Measurements from ENCODE around the gene SH3BP4. TPM values are rescaled to one million over a fixed set of nuclear protein-coding genes. Genes with fewer than 3 reads are reported as not detected.

SH3BP4 gene
- total and polyA plus RNA-seq, 2 of the 8 experiments (the other 6 are each of a cell fraction or from before 2014, with no cell fraction given): 28.3 to 35.4 TPM

DNA sequence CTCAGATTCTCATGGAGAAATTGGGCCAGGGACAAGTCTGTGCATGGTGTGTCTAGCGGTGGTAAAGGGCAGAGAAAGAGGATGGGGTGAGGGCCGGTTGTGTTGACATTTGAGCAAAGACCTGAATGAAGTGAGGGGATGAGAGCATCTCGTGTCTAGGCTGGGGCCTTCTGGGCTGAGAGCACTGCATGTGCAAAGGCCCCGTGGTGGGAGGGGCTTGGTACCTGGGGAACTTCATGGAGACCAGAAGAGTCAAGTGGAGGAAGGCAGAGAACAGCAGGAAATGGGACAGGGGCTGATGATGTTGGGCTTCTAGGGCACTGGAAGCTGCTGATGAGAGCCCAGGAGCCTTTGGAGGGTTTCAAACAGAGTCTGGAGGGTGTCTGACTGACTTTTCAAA lies 76.8 kb downstream of the SH3BP4 start (continued):
- TF ChIP-seq HDAC2 (IDR thresholded peaks at IDR 0.05; ENCODE audit: borderline replicate concordance in 1 of 2, low read depth in 2 of 2, low read length in 2 of 2) (no peak), RAD21 (IDR thresholded peaks at IDR 0.05 in 1 of 2, conservative IDR thresholded peaks at IDR 0.05 in 1 of 2; ENCODE audit: low read depth in 2 of 2, low read length in 2 of 2) (no peak), ZNF274 (IDR thresholded peaks at IDR 0.05; ENCODE audit: borderline replicate concordance, extremely low read depth, low read length) (no peak), CREB1 (IDR thresholded peaks at IDR 0.05) (no peak), CHD1 (IDR thresholded peaks at IDR 0.05; ENCODE audit: low read depth, low read length) (no peak), TEAD4 (IDR thresholded peaks at IDR 0.05; ENCODE audit: low read depth, low read length) (no peak), JUND (IDR thresholded peaks at IDR 0.05; ENCODE audit: low read length) (no peak)
- TF ChIP-seq, protein P1, sequence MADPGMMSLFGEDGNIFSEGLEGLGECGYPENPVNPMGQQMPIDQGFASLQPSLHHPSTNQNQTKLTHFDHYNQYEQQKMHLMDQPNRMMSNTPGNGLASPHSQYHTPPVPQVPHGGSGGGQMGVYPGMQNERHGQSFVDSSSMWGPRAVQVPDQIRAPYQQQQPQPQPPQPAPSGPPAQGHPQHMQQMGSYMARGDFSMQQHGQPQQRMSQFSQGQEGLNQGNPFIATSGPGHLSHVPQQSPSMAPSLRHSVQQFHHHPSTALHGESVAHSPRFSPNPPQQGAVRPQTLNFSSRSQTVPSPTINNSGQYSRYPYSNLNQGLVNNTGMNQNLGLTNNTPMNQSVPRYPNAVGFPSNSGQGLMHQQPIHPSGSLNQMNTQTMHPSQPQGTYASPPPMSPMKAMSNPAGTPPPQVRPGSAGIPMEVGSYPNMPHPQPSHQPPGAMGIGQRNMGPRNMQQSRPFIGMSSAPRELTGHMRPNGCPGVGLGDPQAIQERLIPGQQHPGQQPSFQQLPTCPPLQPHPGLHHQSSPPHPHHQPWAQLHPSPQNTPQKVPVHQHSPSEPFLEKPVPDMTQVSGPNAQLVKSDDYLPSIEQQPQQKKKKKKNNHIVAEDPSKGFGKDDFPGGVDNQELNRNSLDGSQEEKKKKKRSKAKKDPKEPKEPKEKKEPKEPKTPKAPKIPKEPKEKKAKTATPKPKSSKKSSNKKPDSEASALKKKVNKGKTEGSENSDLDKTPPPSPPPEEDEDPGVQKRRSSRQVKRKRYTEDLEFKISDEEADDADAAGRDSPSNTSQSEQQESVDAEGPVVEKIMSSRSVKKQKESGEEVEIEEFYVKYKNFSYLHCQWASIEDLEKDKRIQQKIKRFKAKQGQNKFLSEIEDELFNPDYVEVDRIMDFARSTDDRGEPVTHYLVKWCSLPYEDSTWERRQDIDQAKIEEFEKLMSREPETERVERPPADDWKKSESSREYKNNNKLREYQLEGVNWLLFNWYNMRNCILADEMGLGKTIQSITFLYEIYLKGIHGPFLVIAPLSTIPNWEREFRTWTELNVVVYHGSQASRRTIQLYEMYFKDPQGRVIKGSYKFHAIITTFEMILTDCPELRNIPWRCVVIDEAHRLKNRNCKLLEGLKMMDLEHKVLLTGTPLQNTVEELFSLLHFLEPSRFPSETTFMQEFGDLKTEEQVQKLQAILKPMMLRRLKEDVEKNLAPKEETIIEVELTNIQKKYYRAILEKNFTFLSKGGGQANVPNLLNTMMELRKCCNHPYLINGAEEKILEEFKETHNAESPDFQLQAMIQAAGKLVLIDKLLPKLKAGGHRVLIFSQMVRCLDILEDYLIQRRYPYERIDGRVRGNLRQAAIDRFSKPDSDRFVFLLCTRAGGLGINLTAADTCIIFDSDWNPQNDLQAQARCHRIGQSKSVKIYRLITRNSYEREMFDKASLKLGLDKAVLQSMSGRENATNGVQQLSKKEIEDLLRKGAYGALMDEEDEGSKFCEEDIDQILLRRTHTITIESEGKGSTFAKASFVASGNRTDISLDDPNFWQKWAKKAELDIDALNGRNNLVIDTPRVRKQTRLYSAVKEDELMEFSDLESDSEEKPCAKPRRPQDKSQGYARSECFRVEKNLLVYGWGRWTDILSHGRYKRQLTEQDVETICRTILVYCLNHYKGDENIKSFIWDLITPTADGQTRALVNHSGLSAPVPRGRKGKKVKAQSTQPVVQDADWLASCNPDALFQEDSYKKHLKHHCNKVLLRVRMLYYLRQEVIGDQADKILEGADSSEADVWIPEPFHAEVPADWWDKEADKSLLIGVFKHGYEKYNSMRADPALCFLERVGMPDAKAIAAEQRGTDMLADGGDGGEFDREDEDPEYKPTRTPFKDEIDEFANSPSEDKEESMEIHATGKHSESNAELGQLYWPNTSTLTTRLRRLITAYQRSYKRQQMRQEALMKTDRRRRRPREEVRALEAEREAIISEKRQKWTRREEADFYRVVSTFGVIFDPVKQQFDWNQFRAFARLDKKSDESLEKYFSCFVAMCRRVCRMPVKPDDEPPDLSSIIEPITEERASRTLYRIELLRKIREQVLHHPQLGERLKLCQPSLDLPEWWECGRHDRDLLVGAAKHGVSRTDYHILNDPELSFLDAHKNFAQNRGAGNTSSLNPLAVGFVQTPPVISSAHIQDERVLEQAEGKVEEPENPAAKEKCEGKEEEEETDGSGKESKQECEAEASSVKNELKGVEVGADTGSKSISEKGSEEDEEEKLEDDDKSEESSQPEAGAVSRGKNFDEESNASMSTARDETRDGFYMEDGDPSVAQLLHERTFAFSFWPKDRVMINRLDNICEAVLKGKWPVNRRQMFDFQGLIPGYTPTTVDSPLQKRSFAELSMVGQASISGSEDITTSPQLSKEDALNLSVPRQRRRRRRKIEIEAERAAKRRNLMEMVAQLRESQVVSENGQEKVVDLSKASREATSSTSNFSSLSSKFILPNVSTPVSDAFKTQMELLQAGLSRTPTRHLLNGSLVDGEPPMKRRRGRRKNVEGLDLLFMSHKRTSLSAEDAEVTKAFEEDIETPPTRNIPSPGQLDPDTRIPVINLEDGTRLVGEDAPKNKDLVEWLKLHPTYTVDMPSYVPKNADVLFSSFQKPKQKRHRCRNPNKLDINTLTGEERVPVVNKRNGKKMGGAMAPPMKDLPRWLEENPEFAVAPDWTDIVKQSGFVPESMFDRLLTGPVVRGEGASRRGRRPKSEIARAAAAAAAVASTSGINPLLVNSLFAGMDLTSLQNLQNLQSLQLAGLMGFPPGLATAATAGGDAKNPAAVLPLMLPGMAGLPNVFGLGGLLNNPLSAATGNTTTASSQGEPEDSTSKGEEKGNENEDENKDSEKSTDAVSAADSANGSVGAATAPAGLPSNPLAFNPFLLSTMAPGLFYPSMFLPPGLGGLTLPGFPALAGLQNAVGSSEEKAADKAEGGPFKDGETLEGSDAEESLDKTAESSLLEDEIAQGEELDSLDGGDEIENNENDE (IDR thresholded peaks at IDR 0.05; ENCODE audit: insufficient replicate concordance, low read length): no peak
